Transverse colon (tissue), 4 donors: ENCODE results near the gene SPIN1. TPM values are rescaled to one million over a fixed set of nuclear protein-coding genes. Genes with fewer than 3 reads are reported as not detected.

Source experiments
- DNase-seq: peaks from one replicate; pipeline ENCODE4 v3.0.0-alpha.2; 2019
- H3K27ac ChIP-seq, 4 donors: fragments of 200-600 bp; sonication (generic); 2 replicates each; pipeline ENCODE4 v1.5.1; 2016 to 2018; ENCODE audit warnings: inconsistent platforms in 4 of 4
- H3K27me3 ChIP-seq: fragments of 200-600 bp; sonication (generic); 2 replicates; pipeline ENCODE4 v1.5.1; 2017; ENCODE audit warnings: inconsistent platforms
- H3K36me3 ChIP-seq, 4 donors: fragments of 200-600 bp; sonication (generic); 2 replicates each; pipeline ENCODE4 v1.5.1; 2017 to 2019; ENCODE audit warnings: inconsistent platforms in 4 of 4
- H3K4me1 ChIP-seq, 4 donors: fragments of 200-600 bp; sonication (generic); 2 replicates each; pipeline ENCODE4 v1.5.1; 2017 to 2020; ENCODE audit warnings: inconsistent platforms in 4 of 4
- H3K4me3 ChIP-seq, 4 donors: fragments of 200-600 bp; sonication (generic); 1 replicate in 1 of 4; 2 replicates in 3 of 4; pipeline versions ENCODE4 v1.5.1 to v1.6.1; 2017 to 2019; ENCODE audit warnings: inconsistent platforms in 4 of 4
- H3K9me3 ChIP-seq, 2 donors: fragments of 200-600 bp; sonication (generic); 2 replicates each; pipeline ENCODE4 v1.5.1; 2017 to 2019; ENCODE audit warnings: inconsistent platforms in 2 of 2
- EP300 ChIP-seq: sonication (generic); formaldehyde crosslinking; IDR thresholded peaks from one replicate; pipeline ENCODE4 v1.6.1; 2017; ENCODE audit warnings: antibody characterized with exemption, low read depth
- POLR2A ChIP-seq: fragments of 450-650 bp; IDR thresholded peaks from one replicate; pipeline ENCODE4 v1.6.1; 2016; ENCODE audit warnings: antibody characterized with exemption, mild to moderate bottlenecking, moderate library complexity
- POLR2AphosphoS5 ChIP-seq, 3 donors: sonication (generic); formaldehyde crosslinking; IDR thresholded peaks; one replicate each; pipeline ENCODE4 v1.6.1; 2016; ENCODE audit warnings: antibody characterized with exemption in 3 of 3
- WGBS, 2 donors: methylation state at CpG; one replicate each; pipeline ENCODE4 v1.1.5; 2018; ENCODE audit warnings: low coverage in 1 of 2; 5-methylcytosine and 5-hydroxymethylcytosine counted together
- in situ Hi-C, 4 donors: fragments of 200-750 bp; cut with MboI; loops; one replicate each; pipeline versions ENCODE4 v1.15.0 to v1.15.1; 2017; ENCODE audit warnings: low sequenced_read_pairs in 3 of 4, low pct_ligation_motif_present in 1 of 4, low pct_unique_long_range_greater_than_20kb in 1 of 4
- intact Hi-C: fragments of 100-400 bp; cut with DNase I; formaldehyde crosslinking; loops from one replicate; pipeline ENCODE4 v1.15.1; 2023; ENCODE audit warnings: low total_unique reads
- total RNA-seq, 4 donors: library from RNA; depleted of rRNA; stranded (reverse); fragments of >200 nt; gene quantifications; one replicate each; pipeline ENCODE4 v1.1.0, GENCODE V29; 2016
- TF ChIP-seq, protein P1 (sequence below), 5 experiments: fragments of 200-600 bp in 3 of 5; fragments of 450-650 bp in 2 of 5; sonication (generic) in 3 of 5; IDR thresholded peaks; 1 replicate in 2 of 5; 2 replicates in 3 of 5; pipeline ENCODE4 v1.5.1; 2016 to 2017; ENCODE audit warnings: antibody characterized with exemption in 5 of 5, inconsistent platforms in 3 of 5, mild to moderate bottlenecking in 2 of 5, moderate library complexity in 1 of 5

SPIN1 gene
- total RNA-seq, 4 donors from 2014 or later = 33.7 to 72.4 (median 57.3) TPM

DNA sequence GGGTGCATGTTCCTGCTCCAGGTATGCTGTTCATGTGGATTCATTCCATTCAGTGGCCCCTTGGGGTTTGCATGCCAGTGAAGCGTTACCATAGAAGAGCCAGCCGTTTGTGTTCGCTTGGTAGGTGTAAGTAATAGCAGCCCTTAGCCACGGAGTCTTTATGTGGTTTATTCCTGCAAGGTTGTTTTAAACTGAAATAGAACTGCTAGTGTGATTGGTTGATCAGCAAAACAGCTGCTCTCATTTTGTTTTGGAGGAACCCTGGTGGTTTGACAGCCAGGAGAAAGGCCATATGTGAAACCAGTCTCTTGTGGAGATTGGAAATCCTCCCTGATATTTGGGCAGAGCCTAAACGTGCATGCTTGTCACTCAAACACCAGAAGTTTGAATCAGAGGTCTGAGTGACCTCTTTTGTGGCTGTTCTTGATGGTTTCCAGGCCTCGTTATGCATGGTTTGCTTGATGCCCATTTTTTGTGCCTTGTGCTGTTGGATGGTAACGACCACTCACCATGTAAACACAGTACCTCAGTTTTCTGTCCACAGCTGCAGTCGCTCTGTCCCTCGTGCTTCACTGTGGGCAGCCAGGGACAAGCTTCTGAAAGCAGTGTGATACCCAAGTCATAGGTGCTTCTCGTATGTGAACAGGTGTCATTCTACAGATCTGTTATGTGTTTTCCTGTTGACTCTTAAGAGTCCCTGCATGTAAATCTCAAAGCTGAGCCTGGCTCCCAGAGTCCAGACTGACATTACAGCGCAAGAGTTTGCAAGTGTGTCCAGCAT is 88.4 kb downstream of the SPIN1 start:
- Histone ChIP-seq H3K4me1 (no peaks in the 10 kb centered on the region), H3K9me3 (no peaks in the 10 kb centered on the region), H3K27ac (no peak overlapping the region), H3K36me3 (peaks cover 0 to 7% (median 0%) of the 10 kb centered on the region in 4 donors), H3K27me3 (no peaks in the 10 kb centered on the region), H3K4me3 (no peak overlapping the region)
- WGBS, 2 donors = 79% methylated on average over 11 of the region's 11 CpGs; no CpG with 5 or more reads in 1 of the 2 donors
- no peak for TF ChIP-seq POLR2AphosphoS5 (IDR thresholded peaks at IDR 0.05)
- intact Hi-C loops = no loop called here
- DNase-seq = no peak
- in situ Hi-C loops = no loop called here

DNA sequence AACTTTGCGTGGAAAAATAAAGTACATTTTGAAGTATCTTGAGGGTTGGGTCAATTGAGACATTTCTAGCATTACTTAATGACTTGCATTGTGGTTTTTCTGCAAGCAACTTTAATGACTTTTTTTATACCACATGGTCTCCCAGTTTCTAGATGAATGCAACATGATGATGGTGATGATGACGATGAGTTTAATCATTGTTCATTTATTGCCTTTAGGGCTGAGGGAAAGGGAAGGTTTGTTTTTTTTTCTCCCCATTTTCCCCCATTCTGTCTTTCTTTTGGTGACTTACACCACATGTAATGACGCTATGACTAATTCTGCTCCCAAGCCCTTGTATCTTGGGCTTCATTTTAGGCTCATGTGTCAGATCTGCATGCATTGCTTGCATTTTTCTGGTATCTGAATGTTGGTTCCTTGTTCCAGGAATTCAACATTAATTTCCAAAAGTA is 89.1 kb downstream of the SPIN1 start:
- H3K4me3 ChIP-seq = no peak overlapping the region
- H3K27ac ChIP-seq = no peak overlapping the region
- intact Hi-C loops (no loop called here), in situ Hi-C loops (no loop called here)
- no peak for DNase-seq
- WGBS, 2 donors = 66 to 75% methylated on average over 2 to 3 of the region's 3 CpGs
- H3K9me3 ChIP-seq = no peaks in the 10 kb centered on the region
- no peaks in the 10 kb centered on the region for H3K4me1 ChIP-seq
- H3K36me3 ChIP-seq = peaks cover 0 to 7% (median 0%) of the 10 kb centered on the region in 4 donors
- TF ChIP-seq POLR2AphosphoS5 (IDR thresholded peaks at IDR 0.05) = no peak
- TF ChIP-seq EP300 = no peak
- TF ChIP-seq POLR2A = no peak
- TF ChIP-seq, protein P1, sequence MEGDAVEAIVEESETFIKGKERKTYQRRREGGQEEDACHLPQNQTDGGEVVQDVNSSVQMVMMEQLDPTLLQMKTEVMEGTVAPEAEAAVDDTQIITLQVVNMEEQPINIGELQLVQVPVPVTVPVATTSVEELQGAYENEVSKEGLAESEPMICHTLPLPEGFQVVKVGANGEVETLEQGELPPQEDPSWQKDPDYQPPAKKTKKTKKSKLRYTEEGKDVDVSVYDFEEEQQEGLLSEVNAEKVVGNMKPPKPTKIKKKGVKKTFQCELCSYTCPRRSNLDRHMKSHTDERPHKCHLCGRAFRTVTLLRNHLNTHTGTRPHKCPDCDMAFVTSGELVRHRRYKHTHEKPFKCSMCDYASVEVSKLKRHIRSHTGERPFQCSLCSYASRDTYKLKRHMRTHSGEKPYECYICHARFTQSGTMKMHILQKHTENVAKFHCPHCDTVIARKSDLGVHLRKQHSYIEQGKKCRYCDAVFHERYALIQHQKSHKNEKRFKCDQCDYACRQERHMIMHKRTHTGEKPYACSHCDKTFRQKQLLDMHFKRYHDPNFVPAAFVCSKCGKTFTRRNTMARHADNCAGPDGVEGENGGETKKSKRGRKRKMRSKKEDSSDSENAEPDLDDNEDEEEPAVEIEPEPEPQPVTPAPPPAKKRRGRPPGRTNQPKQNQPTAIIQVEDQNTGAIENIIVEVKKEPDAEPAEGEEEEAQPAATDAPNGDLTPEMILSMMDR (IDR thresholded peaks at IDR 0.05) = no peak
- no peaks in the 10 kb centered on the region for H3K27me3 ChIP-seq

DNA sequence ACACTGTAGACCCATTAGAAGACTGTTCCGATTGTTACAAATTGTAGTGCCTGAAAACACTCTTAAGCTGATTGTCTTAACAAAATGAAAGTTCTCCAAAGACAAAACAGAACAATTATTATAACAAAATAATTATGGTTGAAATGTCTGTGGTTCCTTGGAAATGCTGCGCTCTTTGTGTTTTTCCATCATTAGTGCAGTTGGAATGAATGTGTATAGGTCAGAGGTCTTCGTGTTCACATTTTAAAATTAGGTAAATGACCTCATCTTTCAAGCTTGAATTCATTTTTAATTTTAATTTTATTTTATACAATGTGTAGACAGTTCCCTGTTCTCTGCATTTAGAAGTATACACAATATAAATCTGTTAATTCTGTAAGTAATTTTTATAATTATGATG is 90.0 kb downstream of the SPIN1 start:
- intact Hi-C loops = no loop called here
- no peak overlapping the region for H3K4me3 ChIP-seq
- H3K4me1 ChIP-seq = no peaks in the 10 kb centered on the region
- peaks cover 0 to 7% (median 0%) of the 10 kb centered on the region in 4 donors for H3K36me3 ChIP-seq
- no peak for DNase-seq
- WGBS, 2 donors = 92 to 94% methylated on average over 3 of the region's 3 CpGs
- in situ Hi-C loops = no loop called here
- TF ChIP-seq POLR2AphosphoS5 (IDR thresholded peaks at IDR 0.05) (no peak), POLR2A (no peak), EP300 (no peak)
- TF ChIP-seq, protein P1 (IDR thresholded peaks at IDR 0.05) = no peak
- H3K9me3 ChIP-seq = no peaks in the 10 kb centered on the region
- no peak overlapping the region for H3K27ac ChIP-seq
- no peaks in the 10 kb centered on the region for H3K27me3 ChIP-seq

DNA sequence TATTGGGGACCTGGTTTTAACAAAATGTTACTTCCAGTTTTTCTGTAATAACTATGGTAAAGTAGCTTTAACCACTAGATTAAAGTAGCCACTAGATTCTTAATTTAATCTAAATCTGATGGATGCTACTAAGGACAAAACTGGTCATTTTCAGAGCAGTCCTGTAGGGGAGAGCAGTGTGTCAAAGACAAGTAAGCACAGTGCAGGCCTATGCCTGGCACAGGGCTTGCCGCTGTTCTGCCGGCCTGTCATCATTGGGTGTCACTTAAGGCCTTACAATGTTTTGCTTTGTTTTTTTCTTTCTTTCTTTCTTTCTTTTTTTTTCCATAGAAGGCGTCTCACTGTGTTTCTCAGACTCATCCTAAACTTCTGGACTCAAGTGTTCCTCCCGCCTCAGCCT is 93.7 kb downstream of the SPIN1 start:
- 73 to 97% methylated on average over 4 of the region's 4 CpGs for WGBS, 2 donors
- Histone ChIP-seq H3K4me3 (no peak overlapping the region), H3K4me1 (no peaks in the 10 kb centered on the region), H3K9me3 (no peaks in the 10 kb centered on the region), H3K27me3 (no peaks in the 10 kb centered on the region), H3K27ac (no peak overlapping the region), H3K36me3 (no peaks in the 10 kb centered on the region)
- intact Hi-C loops = no loop called here
- TF ChIP-seq EP300 = no peak
- TF ChIP-seq POLR2A = no peak
- no peak for TF ChIP-seq POLR2AphosphoS5 (IDR thresholded peaks at IDR 0.05)
- TF ChIP-seq, protein P1 (IDR thresholded peaks at IDR 0.05) = no peak
- in situ Hi-C loops = no loop called here
- DNase-seq = no peak
